ENCODE results near the gene OPA3. TPM values are rescaled to one million over a fixed set of nuclear protein-coding genes. Genes with fewer than 3 reads are reported as not detected.

OPA3 gene
- total and polyA plus RNA-seq, 2 experiments from 2014 or later: 11.5 to 14.5 TPM

GRCh38 chr19:45502111-45502510 lies 82.5 kb downstream of the OPA3 start:
- peaks cover 24% of the 10 kb centered on the region for H3K27me3 Mint-ChIP-seq (ENCODE audit: insufficient read depth, low read depth, poor library complexity)

More at GRCh38 chr19:45502111-45502510, 82.5 kb downstream of the OPA3 start:
- peaks cover 8% of the 10 kb centered on the region; the same call in 1 of the 2 replicates for H3F3A ChIP-seq (replicated peaks; ENCODE audit: low read depth)
- ATAC-seq (no peak), DNase-seq (ENCODE audit: low spot score) (no peak)
- no peaks in the 10 kb centered on the region for H3K79me2 ChIP-seq (replicated peaks; ENCODE audit: insufficient read depth)
- no peak overlapping the region for H3K27ac Mint-ChIP-seq
- no peaks in the 10 kb centered on the region; the same call in 2 of the 3 replicates for H3K36me3 Mint-ChIP-seq (ENCODE audit: low read depth)
- TF ChIP-seq NANOG (IDR thresholded peaks at IDR 0.05; ENCODE audit: borderline replicate concordance) (no peak), ZNF114 (CRISPR knock-in tag; IDR thresholded peaks at IDR 0.05) (no peak), EZH2phosphoT487 (IDR thresholded peaks at IDR 0.05; ENCODE audit: unreplicated experiment) (no peak), ZNF462 (CRISPR knock-in tag; IDR thresholded peaks at IDR 0.05) (no peak), EZH2 (IDR thresholded peaks at IDR 0.05; ENCODE audit: low read depth, unreplicated experiment) (no peak), ETS1 (IDR thresholded peaks at IDR 0.05) (no peak)
- H3K9me3 Mint-ChIP-seq: no peaks in the 10 kb centered on the region
- no peaks in the 10 kb centered on the region for H3K36me3 ChIP-seq (ENCODE audit: insufficient read depth)
- no peaks in the 10 kb centered on the region; the same call in 1 of the 2 replicates for H4K20me1 ChIP-seq (replicated peaks; ENCODE audit: insufficient read depth)
- no peaks in the 10 kb centered on the region for H3K9me2 ChIP-seq (ENCODE audit: insufficient read depth)
- no peak overlapping the region for H3K27ac ChIP-seq (ENCODE audit: low read depth)
- peaks cover 7% of the 10 kb centered on the region; the same call in 1 of the 2 replicates for H3K27me3 ChIP-seq (ENCODE audit: insufficient read depth)
- H3K4me2 ChIP-seq: no peak overlapping the region
- H3K4me1 ChIP-seq (ENCODE audit: insufficient read depth): peaks cover 19% of the 10 kb centered on the region
- H3K4me1 Mint-ChIP-seq: peaks cover 38% of the 10 kb centered on the region
- H2AFZ ChIP-seq: no peak overlapping the region
- no peak overlapping the region for H3K4me3 Mint-ChIP-seq
- H3K4me3 ChIP-seq: no peak overlapping the region

All from GM23338 (cell line).